ENCODE data around the gene NRIP2. TPM values are rescaled to one million over a fixed set of nuclear protein-coding genes. Genes with fewer than 3 reads are reported as not detected.

Gene NRIP2
- total RNA-seq, 1 experiment from 2014 or later: 0.15 TPM

- no CpG with 5 or more reads among the region's 11 CpGs for WGBS (ENCODE audit: extremely low coverage, insufficient read length, low lambda C conversion rate)
- peaks cover 4 to 5% (median 4%) of the 10 kb centered on the region in 3 experiments for H3K36me3 Mint-ChIP-seq (ENCODE audit: insufficient read depth in 1 of 3, low read depth in 3 of 3)
- Histone ChIP-seq H3K9ac (ENCODE audit: extremely low read depth, insufficient read length, low read length) (no peak overlapping the region), H2AFZ (ENCODE audit: low read length) (no peak overlapping the region), H2BK15ac (ENCODE audit: low read depth, low read length) (no peak overlapping the region), H3K9me3 (ENCODE audit: control insufficient read depth, low read depth, low read length) (no peaks in the 10 kb centered on the region), H2BK12ac (ENCODE audit: insufficient read length, low read depth, low read length) (no peak overlapping the region), H4K20me1 (ENCODE audit: control insufficient read depth, insufficient read depth, insufficient read length) (no peaks in the 10 kb centered on the region), H2BK5ac (ENCODE audit: insufficient read length, low read length) (no peak overlapping the region), H3K56ac (ENCODE audit: insufficient read length, low read depth, low read length) (no peak overlapping the region), H4K8ac (replicated peaks; ENCODE audit: insufficient read length, low read depth, low read length) (no peak overlapping the region), H3K4me1 (ENCODE audit: insufficient read depth, low read length) (no peaks in the 10 kb centered on the region), H3K27ac (ENCODE audit: insufficient read length, low read depth, low read length) (no peak overlapping the region), H3T11ph (ENCODE audit: low read length) (no peak overlapping the region), H3K27me3 (ENCODE audit: insufficient read depth, low read length) (no peaks in the 10 kb centered on the region), H3K14ac (ENCODE audit: insufficient read depth, low read length) (no peak overlapping the region), H3K23ac (ENCODE audit: insufficient read length, low read depth, low read length) (no peak overlapping the region), H3K4me2 (ENCODE audit: insufficient read depth, insufficient read length, low read length) (no peak overlapping the region), H3K79me2 (ENCODE audit: insufficient read depth, low read length) (no peaks in the 10 kb centered on the region), H4K91ac (ENCODE audit: insufficient read length, low read depth, low read length) (no peak overlapping the region), H3K4ac (ENCODE audit: low read depth, low read length) (no peak overlapping the region), H3K23me2 (ENCODE audit: insufficient read length, low read depth, low read length, poor library complexity, severe bottlenecking) (no peaks in the 10 kb centered on the region), H2BK120ac (ENCODE audit: low read depth, low read length, poor library complexity, severe bottlenecking) (no peak overlapping the region), H2AK5ac (ENCODE audit: insufficient read length, low read length) (no peak overlapping the region), H4K5ac (ENCODE audit: insufficient read length, low read depth, low read length) (no peak overlapping the region), H2BK20ac (ENCODE audit: low read depth, low read length, poor library complexity, severe bottlenecking) (no peak overlapping the region), H3K79me1 (ENCODE audit: insufficient read depth, low read depth, low read length, poor library complexity, severe bottlenecking) (no peaks in the 10 kb centered on the region), H3K18ac (ENCODE audit: insufficient read length, low read depth, low read length) (no peak overlapping the region)
- H3K9me3 Mint-ChIP-seq: no peaks in the 10 kb centered on the region
- peaks cover 4% of the 10 kb centered on the region for H3K27me3 Mint-ChIP-seq (ENCODE audit: low read depth)
- H3K27ac Mint-ChIP-seq: no peak overlapping the region; a peak in 1 of 7 replicates
- DNase-seq: peak; percentile 96
- H3K4me3 Mint-ChIP-seq: no peak overlapping the region
- peak; percentile 96 for TF ChIP-seq CTCF (conservative IDR thresholded peaks at IDR 0.05)
- peaks cover 12 to 41% of the 10 kb centered on the region in 2 experiments for H3K4me1 Mint-ChIP-seq
These were observed 18.8 kb upstream of the NRIP2 start for GRCh38 chr12:2853626-2854025.

Data from H9 (cell line).